ENCODE measurements around the gene NREP. TPM values are rescaled to one million over a fixed set of nuclear protein-coding genes. Genes with fewer than 3 reads are reported as not detected.

NREP gene
- total and polyA plus RNA-seq, 2 experiments from 2014 or later, result 260 to 300 TPM

- Mint-ChIP-seq H3K36me3 (ENCODE audit: low read depth) (no peaks in the 10 kb centered on the region), H3K27ac (no peak overlapping the region), H3K4me1 (peaks cover 15% of the 10 kb centered on the region), H3K9me3 (no peaks in the 10 kb centered on the region), H3K27me3 (ENCODE audit: insufficient read depth, low read depth, poor library complexity) (no peaks in the 10 kb centered on the region), H3K4me3 (no peak overlapping the region)
- no peaks in the 10 kb centered on the region for H3K9me2 ChIP-seq (ENCODE audit: insufficient read depth)
- no peaks in the 10 kb centered on the region for H3K79me2 ChIP-seq (replicated peaks; ENCODE audit: insufficient read depth)
- TF ChIP-seq ZNF462 (CRISPR knock-in tag; IDR thresholded peaks at IDR 0.05), result no peak
- no peak for TF ChIP-seq ZNF114 (CRISPR knock-in tag; IDR thresholded peaks at IDR 0.05)
- no peak for TF ChIP-seq NANOG (IDR thresholded peaks at IDR 0.05; ENCODE audit: borderline replicate concordance)
- TF ChIP-seq STAT1 (IDR thresholded peaks at IDR 0.05; ENCODE audit: unreplicated experiment), result no peak
- TF ChIP-seq EZH2 (IDR thresholded peaks at IDR 0.05; ENCODE audit: low read depth, unreplicated experiment), result no peak
- no peak for TF ChIP-seq ZNF331 (CRISPR knock-in tag; IDR thresholded peaks at IDR 0.05; ENCODE audit: low read depth)
- no peak for TF ChIP-seq JUNB (IDR thresholded peaks at IDR 0.05; ENCODE audit: unreplicated experiment)
- TF ChIP-seq POLR2AphosphoS5 (IDR thresholded peaks at IDR 0.05; ENCODE audit: low read depth), result no peak
- no peak for TF ChIP-seq CREB1 (CRISPR knock-in tag; IDR thresholded peaks at IDR 0.05; ENCODE audit: low read depth)
- no peak for TF ChIP-seq REST (IDR thresholded peaks at IDR 0.05; ENCODE audit: unreplicated experiment)
- TF ChIP-seq ETS1 (IDR thresholded peaks at IDR 0.05), result no peak
- no peak for TF ChIP-seq CTCF (conservative IDR thresholded peaks at IDR 0.05; ENCODE audit: low read depth in 2 of 2)
- TF ChIP-seq EZH2phosphoT487 (IDR thresholded peaks at IDR 0.05; ENCODE audit: unreplicated experiment), result no peak
- no peaks in the 10 kb centered on the region for H3F3A ChIP-seq (replicated peaks; ENCODE audit: low read depth)
- H2AFZ ChIP-seq, result no peak overlapping the region
- H3K4me1 ChIP-seq (ENCODE audit: insufficient read depth), result peaks cover 11% of the 10 kb centered on the region
- H3K27ac ChIP-seq (ENCODE audit: low read depth), result no peak overlapping the region
- H3K27me3 ChIP-seq (ENCODE audit: insufficient read depth), result no peaks in the 10 kb centered on the region
- H4K20me1 ChIP-seq (replicated peaks; ENCODE audit: insufficient read depth), result no peaks in the 10 kb centered on the region
- no peak overlapping the region for H3K4me3 ChIP-seq
- no peaks in the 10 kb centered on the region for H3K36me3 ChIP-seq (ENCODE audit: insufficient read depth)
- ATAC-seq (no peak), DNase-seq (ENCODE audit: low spot score) (no peak)
- H3K4me2 ChIP-seq, result no peak overlapping the region
These were observed 62.9 kb downstream of the NREP start for GRCh38 chr5:111694133-111694532.

All from GM23338 (cell line).